Hypothalamus (tissue), 51 donors: ENCODE measurements around the gene VDAC2.
"Not testable (repeated sequence)": the region's sequence is repeated elsewhere in the genome, so short reads cannot be mapped to it uniquely, and the experiment has no call there.

Experiments used
- DNase-seq, 51 donors: peaks; one replicate each; lab custom pipeline; 2025; lab: John Stamatoyannopoulos, UW

VDAC2 gene

GRCh38 chr10:75210282-75211006 lies at the start of gene VDAC2:
VDAC2 (plus strand) TSS chr10:75210796; CDS start chr10:75211159, 363 bp downstream.
- DNase-seq: peak; percentile 65 to 100 (median 90)

- no peak for DNase-seq
These were observed 44.6 kb upstream of the VDAC2 start for GRCh38 chr10:75165684-75166622.

GRCh38 chr10:75166623-75166972 lies 44.0 kb upstream of the VDAC2 start:
- DNase-seq: no peak

- DNase-seq: no peak
These were observed 42.3 kb upstream of the VDAC2 start for GRCh38 chr10:75168275-75168674.

- no peak for DNase-seq
These were observed 40.4 kb upstream of the VDAC2 start for GRCh38 chr10:75170215-75170614.

- no peak for DNase-seq
These were observed 35.5 kb upstream of the VDAC2 start for GRCh38 chr10:75175046-75175445.

GRCh38 chr10:75176046-75176445 lies 34.5 kb upstream of the VDAC2 start:
- no peak for DNase-seq

GRCh38 chr10:75176736-75177135 lies 33.9 kb upstream of the VDAC2 start:
- no peak for DNase-seq

GRCh38 chr10:75179657-75180177 lies 30.9 kb upstream of the VDAC2 start:
- no peak for DNase-seq

- no peak for DNase-seq
These were observed 30.0 kb upstream of the VDAC2 start for GRCh38 chr10:75180592-75180991.

- no peak for DNase-seq
These were observed 29.5 kb upstream of the VDAC2 start for GRCh38 chr10:75181073-75181472.

GRCh38 chr10:75186310-75186709 lies 24.3 kb upstream of the VDAC2 start:
- no peak for DNase-seq

GRCh38 chr10:75187961-75188426 lies 22.6 kb upstream of the VDAC2 start:
- peak in 17 of 51 donors; percentile 3 to 39 (median 16) for DNase-seq

- DNase-seq: not testable (repeated sequence)
These were observed 22.1 kb upstream of the VDAC2 start for GRCh38 chr10:75188522-75188921.

- no peak for DNase-seq
These were observed 21.1 kb upstream of the VDAC2 start for GRCh38 chr10:75189266-75190096.

- DNase-seq: peak in 1 of 51 donors; percentile 30
These were observed 18.6 kb upstream of the VDAC2 start for GRCh38 chr10:75191821-75192568.

GRCh38 chr10:75194625-75195024 lies 16.0 kb upstream of the VDAC2 start:
- DNase-seq: not testable (repeated sequence)

- DNase-seq: peak in 1 of 51 donors; percentile 1
These were observed 15.4 kb upstream of the VDAC2 start for GRCh38 chr10:75195035-75195763.

- DNase-seq: no peak
These were observed 13.5 kb upstream of the VDAC2 start for GRCh38 chr10:75197066-75197465.
